Sigmoid colon (tissue), 4 donors: Measurements from ENCODE around the gene CTRB1.

ENCODE experiments used
- CTCF ChIP-seq, 4 experiments: fragments of 450-650 bp in 3 of 4; fragments of 200-600 bp in 1 of 4; IDR thresholded peaks; one replicate each; pipeline ENCODE4 v1.5.1; 2016 to 2019; ENCODE audit warnings: antibody characterized with exemption in 4 of 4, mild to moderate bottlenecking in 3 of 4, moderate library complexity in 2 of 4
- EP300 ChIP-seq, 4 donors: sonication (generic); formaldehyde crosslinking; IDR thresholded peaks; one replicate each; pipeline ENCODE4 v1.6.1; 2017; ENCODE audit warnings: antibody characterized with exemption in 4 of 4
- POLR2A ChIP-seq, 2 donors: fragments of 450-650 bp; IDR thresholded peaks; one replicate each; pipeline ENCODE4 v1.6.1; 2016; ENCODE audit warnings: antibody characterized with exemption in 2 of 2, mild to moderate bottlenecking in 2 of 2, moderate library complexity in 2 of 2
- POLR2AphosphoS5 ChIP-seq, 4 donors: sonication (generic); formaldehyde crosslinking; IDR thresholded peaks; one replicate each; pipeline ENCODE4 v1.6.1; 2017; ENCODE audit warnings: antibody characterized with exemption in 4 of 4

- TF ChIP-seq CTCF (IDR thresholded peaks at IDR 0.05) (no peak), EP300 (IDR thresholded peaks at IDR 0.05) (no peak), POLR2A (IDR thresholded peaks at IDR 0.05) (no peak), POLR2AphosphoS5 (IDR thresholded peaks at IDR 0.05) (peak in 3 of 4 donors; percentile 7 to 69 (median 10))
Observed at GRCh38 chr16:75251280-75252048, 32.7 kb downstream of the CTRB1 start, which contains the start of gene BCAR1.
